Measurements from ENCODE around the gene POGZ.

POGZ gene

GRCh38 chr1:151502859-151503780, 43.8 kb upstream of the POGZ start:
- no peak for ATAC-seq
- TF ChIP-seq ZFP3 (CRISPR knock-in tag; IDR thresholded peaks at IDR 0.05) (no peak), TCF4 (CRISPR knock-in tag; IDR thresholded peaks at IDR 0.05; ENCODE audit: borderline replicate concordance) (no peak), ISL1 (CRISPR knock-in tag; IDR thresholded peaks at IDR 0.05) (no peak), RARB (CRISPR knock-in tag; IDR thresholded peaks at IDR 0.05) (no peak), SNAI2 (CRISPR knock-in tag; IDR thresholded peaks at IDR 0.05) (no peak), ZNF565 (CRISPR knock-in tag; conservative IDR thresholded peaks at IDR 0.05; ENCODE audit: low read depth) (no peak), BACH2 (CRISPR knock-in tag; IDR thresholded peaks at IDR 0.05; ENCODE audit: borderline replicate concordance) (no peak), PPARA (CRISPR knock-in tag; IDR thresholded peaks at IDR 0.05; ENCODE audit: borderline replicate concordance) (no peak), ZNF8 (CRISPR knock-in tag; IDR thresholded peaks at IDR 0.05) (no peak), ZFP30 (CRISPR knock-in tag; IDR thresholded peaks at IDR 0.05) (no peak)
- TF ChIP-seq, protein P1, sequence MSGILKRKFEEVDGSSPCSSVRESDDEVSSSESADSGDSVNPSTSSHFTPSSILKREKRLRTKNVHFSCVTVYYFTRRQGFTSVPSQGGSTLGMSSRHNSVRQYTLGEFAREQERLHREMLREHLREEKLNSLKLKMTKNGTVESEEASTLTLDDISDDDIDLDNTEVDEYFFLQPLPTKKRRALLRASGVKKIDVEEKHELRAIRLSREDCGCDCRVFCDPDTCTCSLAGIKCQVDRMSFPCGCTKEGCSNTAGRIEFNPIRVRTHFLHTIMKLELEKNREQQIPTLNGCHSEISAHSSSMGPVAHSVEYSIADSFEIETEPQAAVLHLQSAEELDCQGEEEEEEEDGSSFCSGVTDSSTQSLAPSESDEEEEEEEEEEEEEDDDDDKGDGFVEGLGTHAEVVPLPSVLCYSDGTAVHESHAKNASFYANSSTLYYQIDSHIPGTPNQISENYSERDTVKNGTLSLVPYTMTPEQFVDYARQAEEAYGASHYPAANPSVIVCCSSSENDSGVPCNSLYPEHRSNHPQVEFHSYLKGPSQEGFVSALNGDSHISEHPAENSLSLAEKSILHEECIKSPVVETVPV (CRISPR knock-in tag; IDR thresholded peaks at IDR 0.05): no peak
- TF ChIP-seq, protein P2, sequence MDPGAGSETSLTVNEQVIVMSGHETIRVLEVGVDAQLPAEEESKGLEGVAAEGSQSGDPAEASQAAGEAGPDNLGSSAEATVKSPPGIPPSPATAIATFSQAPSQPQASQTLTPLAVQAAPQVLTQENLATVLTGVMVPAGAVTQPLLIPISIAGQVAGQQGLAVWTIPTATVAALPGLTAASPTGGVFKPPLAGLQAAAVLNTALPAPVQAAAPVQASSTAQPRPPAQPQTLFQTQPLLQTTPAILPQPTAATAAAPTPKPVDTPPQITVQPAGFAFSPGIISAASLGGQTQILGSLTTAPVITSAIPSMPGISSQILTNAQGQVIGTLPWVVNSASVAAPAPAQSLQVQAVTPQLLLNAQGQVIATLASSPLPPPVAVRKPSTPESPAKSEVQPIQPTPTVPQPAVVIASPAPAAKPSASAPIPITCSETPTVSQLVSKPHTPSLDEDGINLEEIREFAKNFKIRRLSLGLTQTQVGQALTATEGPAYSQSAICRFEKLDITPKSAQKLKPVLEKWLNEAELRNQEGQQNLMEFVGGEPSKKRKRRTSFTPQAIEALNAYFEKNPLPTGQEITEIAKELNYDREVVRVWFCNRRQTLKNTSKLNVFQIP (CRISPR knock-in tag; IDR thresholded peaks at IDR 0.05; ENCODE audit: borderline replicate concordance, low read depth): no peak

- no peak for ATAC-seq
These were observed 42.9 kb upstream of the POGZ start for GRCh38 chr1:151502035-151502700.

More at GRCh38 chr1:151502035-151502700, 42.9 kb upstream of the POGZ start:
- TF ChIP-seq, protein P3, sequence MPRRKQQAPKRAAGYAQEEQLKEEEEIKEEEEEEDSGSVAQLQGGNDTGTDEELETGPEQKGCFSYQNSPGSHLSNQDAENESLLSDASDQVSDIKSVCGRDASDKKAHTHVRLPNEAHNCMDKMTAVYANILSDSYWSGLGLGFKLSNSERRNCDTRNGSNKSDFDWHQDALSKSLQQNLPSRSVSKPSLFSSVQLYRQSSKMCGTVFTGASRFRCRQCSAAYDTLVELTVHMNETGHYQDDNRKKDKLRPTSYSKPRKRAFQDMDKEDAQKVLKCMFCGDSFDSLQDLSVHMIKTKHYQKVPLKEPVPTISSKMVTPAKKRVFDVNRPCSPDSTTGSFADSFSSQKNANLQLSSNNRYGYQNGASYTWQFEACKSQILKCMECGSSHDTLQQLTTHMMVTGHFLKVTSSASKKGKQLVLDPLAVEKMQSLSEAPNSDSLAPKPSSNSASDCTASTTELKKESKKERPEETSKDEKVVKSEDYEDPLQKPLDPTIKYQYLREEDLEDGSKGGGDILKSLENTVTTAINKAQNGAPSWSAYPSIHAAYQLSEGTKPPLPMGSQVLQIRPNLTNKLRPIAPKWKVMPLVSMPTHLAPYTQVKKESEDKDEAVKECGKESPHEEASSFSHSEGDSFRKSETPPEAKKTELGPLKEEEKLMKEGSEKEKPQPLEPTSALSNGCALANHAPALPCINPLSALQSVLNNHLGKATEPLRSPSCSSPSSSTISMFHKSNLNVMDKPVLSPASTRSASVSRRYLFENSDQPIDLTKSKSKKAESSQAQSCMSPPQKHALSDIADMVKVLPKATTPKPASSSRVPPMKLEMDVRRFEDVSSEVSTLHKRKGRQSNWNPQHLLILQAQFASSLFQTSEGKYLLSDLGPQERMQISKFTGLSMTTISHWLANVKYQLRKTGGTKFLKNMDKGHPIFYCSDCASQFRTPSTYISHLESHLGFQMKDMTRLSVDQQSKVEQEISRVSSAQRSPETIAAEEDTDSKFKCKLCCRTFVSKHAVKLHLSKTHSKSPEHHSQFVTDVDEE (CRISPR knock-in tag; IDR thresholded peaks at IDR 0.05): no peak
- no peak for TF ChIP-seq ZNF8 (CRISPR knock-in tag; IDR thresholded peaks at IDR 0.05)
- no peak for TF ChIP-seq SNAI2 (CRISPR knock-in tag; IDR thresholded peaks at IDR 0.05)
- TF ChIP-seq, protein P1 (CRISPR knock-in tag; IDR thresholded peaks at IDR 0.05): no peak
- TF ChIP-seq, protein P4, sequence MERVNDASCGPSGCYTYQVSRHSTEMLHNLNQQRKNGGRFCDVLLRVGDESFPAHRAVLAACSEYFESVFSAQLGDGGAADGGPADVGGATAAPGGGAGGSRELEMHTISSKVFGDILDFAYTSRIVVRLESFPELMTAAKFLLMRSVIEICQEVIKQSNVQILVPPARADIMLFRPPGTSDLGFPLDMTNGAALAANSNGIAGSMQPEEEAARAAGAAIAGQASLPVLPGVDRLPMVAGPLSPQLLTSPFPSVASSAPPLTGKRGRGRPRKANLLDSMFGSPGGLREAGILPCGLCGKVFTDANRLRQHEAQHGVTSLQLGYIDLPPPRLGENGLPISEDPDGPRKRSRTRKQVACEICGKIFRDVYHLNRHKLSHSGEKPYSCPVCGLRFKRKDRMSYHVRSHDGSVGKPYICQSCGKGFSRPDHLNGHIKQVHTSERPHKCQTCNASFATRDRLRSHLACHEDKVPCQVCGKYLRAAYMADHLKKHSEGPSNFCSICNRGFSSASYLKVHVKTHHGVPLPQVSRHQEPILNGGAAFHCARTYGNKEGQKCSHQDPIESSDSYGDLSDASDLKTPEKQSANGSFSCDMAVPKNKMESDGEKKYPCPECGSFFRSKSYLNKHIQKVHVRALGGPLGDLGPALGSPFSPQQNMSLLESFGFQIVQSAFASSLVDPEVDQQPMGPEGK (CRISPR knock-in tag; IDR thresholded peaks at IDR 0.05; ENCODE audit: borderline replicate concordance): no peak
- no peak for TF ChIP-seq ZNF70 (CRISPR knock-in tag; IDR thresholded peaks at IDR 0.05)
- TF ChIP-seq ZFP3 (CRISPR knock-in tag; IDR thresholded peaks at IDR 0.05): no peak

Measured in SK-N-SH treated with all-trans-retinoic acid at 6 μM for 48 hours (cell line).